Inferior parietal cortex (tissue), 1 donor: ENCODE results near the gene SESN1.
A peak's percentile ranks its signal among the peaks of the same experiment; 100 is the strongest.
"Not testable (repeated sequence)": the region's sequence is repeated elsewhere in the genome, so short reads cannot be mapped to it uniquely, and the experiment has no call there.

ENCODE experiments used
- DNase-seq: peaks from one replicate; pipeline ENCODE4 v3.0.0-alpha.2; 2016; ENCODE audit errors: extremely low spot score

Gene SESN1

GRCh38 chr6:109095036-109095834, 589 bp upstream of the SESN1 start, which contains the start of gene CEP57L1:
Gene CEP57L1 (plus strand): TSS chr6:109095507. CDS start chr6:109145222, 49,715 bp downstream.
- DNase-seq, result peak; percentile 98

DNA sequence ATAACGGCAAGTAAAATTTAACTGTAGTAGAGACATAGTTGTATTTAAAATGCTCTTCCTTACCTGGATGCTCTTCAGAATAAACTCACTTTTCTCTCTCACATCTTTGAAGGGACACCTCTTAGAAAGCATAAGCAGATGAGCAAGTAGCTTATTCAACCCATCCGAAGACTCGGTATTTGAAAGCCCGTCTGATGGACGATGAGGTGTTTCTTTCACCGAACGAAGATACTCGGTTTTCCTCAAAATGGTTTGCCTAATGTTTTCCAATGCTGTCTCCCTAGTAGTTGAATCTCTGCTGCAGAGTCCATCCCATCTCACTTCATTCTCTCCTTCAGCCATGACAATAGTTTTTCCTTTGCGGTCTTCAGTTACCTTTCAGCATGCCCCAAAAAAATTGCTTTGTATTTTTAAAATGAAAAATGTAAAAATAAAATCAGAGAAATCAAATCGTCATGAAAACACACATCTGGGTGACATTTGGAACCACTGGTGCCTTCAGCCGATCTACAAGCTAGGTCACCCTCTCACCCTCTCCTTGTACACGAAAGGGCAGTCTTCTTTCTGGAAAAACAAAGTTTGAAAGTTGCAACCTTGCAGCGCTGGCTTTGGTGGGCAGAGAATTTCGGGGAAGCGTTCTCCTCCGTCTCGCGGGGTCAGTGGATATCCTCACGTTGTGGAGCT, 772 bp downstream of the SESN1 start:
- DNase-seq, result no peak

DNA sequence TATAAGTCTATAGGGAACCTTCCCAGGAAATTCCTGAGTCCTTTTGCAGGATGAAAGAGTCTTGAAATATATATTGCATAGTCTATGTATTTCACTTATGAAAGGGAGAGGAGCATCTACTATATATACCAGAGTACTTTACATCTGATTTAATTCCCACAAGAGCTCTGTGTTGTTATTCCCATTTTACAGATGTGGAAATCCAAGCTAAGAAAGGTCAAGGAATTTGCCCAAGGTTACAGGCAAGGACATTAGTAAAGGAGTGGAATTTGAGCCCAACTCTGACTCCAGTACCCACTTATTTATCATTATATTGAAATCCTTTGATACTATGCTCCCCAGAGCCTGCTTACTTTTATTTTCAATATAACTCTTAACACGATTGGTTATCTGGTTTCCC, 2.6 kb downstream of the SESN1 start:
- DNase-seq, result no peak

- no peak for DNase-seq
Measured at GRCh38 chr6:109091314-109092024, 3.2 kb downstream of the SESN1 start.

DNA sequence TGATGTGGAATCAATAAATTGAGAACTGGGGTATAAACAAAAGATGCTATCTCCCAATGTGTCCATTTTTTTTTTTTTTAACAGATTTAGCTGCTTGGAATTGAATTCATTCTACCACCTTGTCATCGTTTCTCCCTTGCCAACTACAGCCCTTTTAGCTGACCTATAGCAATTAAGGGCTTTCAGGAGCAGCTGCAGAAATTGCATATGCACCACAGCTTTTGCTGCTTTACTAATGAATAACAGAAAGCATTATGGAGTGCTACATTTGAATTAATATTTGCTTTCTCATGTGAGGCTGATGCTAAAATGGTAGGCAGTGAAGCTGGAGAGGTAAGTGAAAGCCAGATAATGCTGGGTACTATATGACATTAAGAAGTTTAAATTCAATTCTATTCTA, 5.7 kb downstream of the SESN1 start:
- no peak for DNase-seq

- no peak for DNase-seq
Measured at GRCh38 chr6:109087661-109088264, 6.9 kb downstream of the SESN1 start.

DNA sequence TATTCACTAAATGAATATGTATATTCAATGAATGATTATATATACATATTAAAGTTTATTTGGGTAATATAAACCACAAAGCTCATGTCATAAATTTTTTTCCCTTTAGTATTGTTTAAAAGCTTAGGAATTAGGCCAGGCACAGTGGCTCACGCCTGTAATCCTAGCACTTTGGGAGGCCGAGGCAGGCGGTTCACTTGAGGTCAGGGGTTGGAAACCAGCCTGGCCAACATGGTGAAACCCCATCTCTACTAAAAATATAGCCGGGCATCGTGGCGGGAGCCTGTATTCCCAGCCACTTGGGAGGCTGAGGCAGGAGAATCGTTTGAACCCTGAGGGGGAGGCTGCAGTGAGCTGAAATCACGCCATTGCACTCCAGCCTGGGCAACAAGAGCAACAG, 10.5 kb downstream of the SESN1 start:
- not testable (repeated sequence) for DNase-seq

- DNase-seq, result no peak
Measured at GRCh38 chr6:109083657-109084056, 11.0 kb downstream of the SESN1 start.

GRCh38 chr6:109082188-109082577, 12.5 kb downstream of the SESN1 start:
- no peak for DNase-seq

DNA sequence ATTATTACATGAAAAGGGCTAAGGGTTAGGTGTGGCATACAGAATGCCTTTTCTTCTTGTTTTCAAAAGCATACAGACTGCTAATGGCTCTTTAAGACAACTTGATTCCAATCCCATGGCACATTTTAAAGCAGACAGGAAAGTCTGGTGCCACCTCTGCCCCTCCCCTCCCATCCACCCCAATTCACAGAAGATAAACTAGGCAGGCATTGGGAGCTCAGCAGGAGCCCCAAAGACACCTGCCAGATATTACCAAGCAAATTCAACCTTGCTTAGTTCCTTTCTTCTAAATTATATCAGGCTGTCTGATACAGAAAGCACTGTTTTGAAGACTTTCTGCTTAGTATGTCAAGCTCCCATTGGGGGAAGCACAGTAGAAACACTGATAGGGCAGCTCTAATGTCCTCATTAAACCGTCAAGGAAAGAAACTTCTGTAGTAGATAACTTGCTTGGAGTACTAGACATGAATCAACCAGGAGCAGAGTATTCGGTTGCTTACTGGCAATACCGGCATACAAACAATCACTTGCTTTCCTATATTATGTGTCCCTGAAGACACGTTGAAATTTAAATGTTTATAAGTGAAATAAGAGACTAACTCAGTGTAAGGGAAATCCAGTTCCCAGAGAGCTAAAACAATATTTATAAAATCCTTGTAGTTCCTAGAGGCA, 13.0 kb downstream of the SESN1 start:
- DNase-seq, result no peak

- DNase-seq, result no peak
Measured at GRCh38 chr6:109081026-109081425, 13.6 kb downstream of the SESN1 start.

DNA sequence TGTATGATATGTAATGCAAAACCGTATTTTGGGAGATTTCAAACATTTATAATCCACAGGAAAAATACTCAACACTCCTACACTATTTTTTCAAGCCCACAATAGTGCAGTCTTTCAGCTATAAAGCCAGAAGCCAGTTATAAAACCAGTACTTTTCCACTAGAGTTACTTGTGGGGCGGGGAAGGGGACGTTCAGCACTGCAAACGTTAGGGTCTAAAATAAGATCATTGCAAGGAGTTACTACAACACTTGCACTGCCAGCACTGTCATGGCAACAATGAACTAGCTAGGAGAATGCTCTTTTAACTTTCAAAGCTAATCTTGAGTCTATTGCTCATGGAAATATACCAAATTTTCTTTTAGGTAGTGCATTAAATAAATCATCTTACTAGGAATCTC, 14.7 kb downstream of the SESN1 start:
- peak; percentile 67 for DNase-seq

- DNase-seq, result no peak
Measured at GRCh38 chr6:109076377-109076776, 18.3 kb downstream of the SESN1 start.

GRCh38 chr6:109075934-109076333, 18.7 kb downstream of the SESN1 start:
- DNase-seq, result no peak

DNA sequence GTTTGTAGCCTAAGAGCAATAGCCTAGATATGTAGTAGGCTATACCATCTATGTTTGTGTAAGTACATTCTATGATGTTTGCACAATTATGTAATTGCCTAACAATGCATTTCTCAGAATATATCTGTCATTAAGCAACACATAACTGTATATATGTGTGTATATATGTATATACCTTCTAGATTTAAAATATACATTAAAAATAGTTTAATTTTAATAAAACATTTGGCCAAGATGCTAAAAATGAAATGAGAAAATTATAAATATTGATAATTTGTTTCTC, 20.6 kb downstream of the SESN1 start:
- DNase-seq, result no peak

GRCh38 chr6:109073344-109074132, 21.1 kb downstream of the SESN1 start:
- DNase-seq, result peak; percentile 95

GRCh38 chr6:109071125-109071917, 23.3 kb downstream of the SESN1 start:
- no peak for DNase-seq

DNA sequence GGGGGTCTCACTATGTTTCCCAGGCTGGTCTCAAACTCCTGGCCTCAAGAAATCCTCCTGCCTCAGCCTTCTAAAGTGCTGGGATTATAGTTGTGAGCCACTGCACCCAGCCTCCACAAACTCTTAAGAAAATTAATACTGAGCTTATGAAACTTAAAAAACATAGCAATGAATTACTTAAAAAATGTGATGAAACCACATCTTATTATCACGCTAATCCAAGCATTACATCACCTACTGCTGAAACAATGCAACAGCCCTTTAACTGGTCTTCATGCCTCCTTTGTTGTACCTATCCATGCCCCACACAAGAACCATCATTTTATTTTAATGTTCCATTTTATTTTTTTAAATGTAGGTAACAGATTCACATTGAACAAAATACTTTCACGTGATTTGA, 24.9 kb downstream of the SESN1 start:
- no peak for DNase-seq

- DNase-seq, result no peak
Measured at GRCh38 chr6:109062767-109063352, 31.8 kb downstream of the SESN1 start.

GRCh38 chr6:109062216-109062615, 32.4 kb downstream of the SESN1 start:
- DNase-seq, result no peak
